ENCODE results near the gene DCTN1.

DCTN1 gene

GRCh38 chr2:74328074-74328473 is 52.0 kb downstream of the DCTN1 start:
- TF ChIP-seq CTCF (IDR thresholded peaks at IDR 0.05; ENCODE audit: low read depth, low read length), result no peak
- no peak for TF ChIP-seq MYC (IDR thresholded peaks at IDR 0.05; ENCODE audit: low read depth, low read length)
- TF ChIP-seq POLR2A (IDR thresholded peaks at IDR 0.05; ENCODE audit: extremely low read depth, insufficient read length), result no peak
- TF ChIP-seq MAX (IDR thresholded peaks at IDR 0.05; ENCODE audit: low read depth, low read length), result no peak
- no peak overlapping the region for H3K4me3 ChIP-seq (ENCODE audit: low read depth, low read length)
- no peak for DNase-seq (ENCODE audit: low read depth)

GRCh38 chr2:74327627-74328026 is 52.5 kb downstream of the DCTN1 start:
- TF ChIP-seq POLR2A (IDR thresholded peaks at IDR 0.05; ENCODE audit: extremely low read depth, insufficient read length) (no peak), MYC (IDR thresholded peaks at IDR 0.05; ENCODE audit: low read depth, low read length) (no peak), CTCF (IDR thresholded peaks at IDR 0.05; ENCODE audit: low read depth, low read length) (no peak), MAX (IDR thresholded peaks at IDR 0.05; ENCODE audit: low read depth, low read length) (no peak)
- no peak for DNase-seq (ENCODE audit: low read depth)
- no peak overlapping the region for H3K4me3 ChIP-seq (ENCODE audit: low read depth, low read length)

GRCh38 chr2:74327199-74327598 is 52.9 kb downstream of the DCTN1 start:
- no peak overlapping the region for H3K4me3 ChIP-seq (ENCODE audit: low read depth, low read length)
- no peak for DNase-seq (ENCODE audit: low read depth)
- no peak for TF ChIP-seq MAX (IDR thresholded peaks at IDR 0.05; ENCODE audit: low read depth, low read length)
- no peak for TF ChIP-seq MYC (IDR thresholded peaks at IDR 0.05; ENCODE audit: low read depth, low read length)
- no peak for TF ChIP-seq CTCF (IDR thresholded peaks at IDR 0.05; ENCODE audit: low read depth, low read length)
- TF ChIP-seq POLR2A (IDR thresholded peaks at IDR 0.05; ENCODE audit: extremely low read depth, insufficient read length), result no peak

- no peak for DNase-seq (ENCODE audit: low read depth)
- no peak for TF ChIP-seq POLR2A (IDR thresholded peaks at IDR 0.05; ENCODE audit: extremely low read depth, insufficient read length)
- TF ChIP-seq MAX (IDR thresholded peaks at IDR 0.05; ENCODE audit: low read depth, low read length), result no peak
- no peak for TF ChIP-seq MYC (IDR thresholded peaks at IDR 0.05; ENCODE audit: low read depth, low read length)
- no peak for TF ChIP-seq CTCF (IDR thresholded peaks at IDR 0.05; ENCODE audit: low read depth, low read length)
- no peak overlapping the region for H3K4me3 ChIP-seq (ENCODE audit: low read depth, low read length)
Observed at GRCh38 chr2:74325815-74326214, 54.3 kb downstream of the DCTN1 start.

- TF ChIP-seq POLR2A (IDR thresholded peaks at IDR 0.05; ENCODE audit: extremely low read depth, insufficient read length) (no peak), CTCF (IDR thresholded peaks at IDR 0.05; ENCODE audit: low read depth, low read length) (no peak), MYC (IDR thresholded peaks at IDR 0.05; ENCODE audit: low read depth, low read length) (no peak), MAX (IDR thresholded peaks at IDR 0.05; ENCODE audit: low read depth, low read length) (no peak)
- no peak for DNase-seq (ENCODE audit: low read depth)
- no peak overlapping the region for H3K4me3 ChIP-seq (ENCODE audit: low read depth, low read length)
Observed at GRCh38 chr2:74321737-74322136, 58.4 kb downstream of the DCTN1 start.

GRCh38 chr2:74317701-74318100 is 62.4 kb downstream of the DCTN1 start:
- no peak for DNase-seq (ENCODE audit: low read depth)
- H3K4me3 ChIP-seq (ENCODE audit: low read depth, low read length), result no peak overlapping the region
- TF ChIP-seq CTCF (IDR thresholded peaks at IDR 0.05; ENCODE audit: low read depth, low read length) (no peak), MYC (IDR thresholded peaks at IDR 0.05; ENCODE audit: low read depth, low read length) (no peak), POLR2A (IDR thresholded peaks at IDR 0.05; ENCODE audit: extremely low read depth, insufficient read length) (no peak), MAX (IDR thresholded peaks at IDR 0.05; ENCODE audit: low read depth, low read length) (no peak)
